Uterus (tissue), 2 donors: ENCODE data around the gene EXOC3L2.

Experiments
- CTCF ChIP-seq, 4 experiments: fragments of 200-600 bp in 2 of 4; fragments of 450-650 bp in 2 of 4; sonication (generic) in 2 of 4; IDR thresholded peaks; one replicate each; pipeline ENCODE4 v1.5.1; 2016 to 2019; ENCODE audit warnings: antibody characterized with exemption in 4 of 4, mild to moderate bottlenecking in 2 of 4, moderate library complexity in 1 of 4
- POLR2A ChIP-seq, 2 donors: fragments of 450-650 bp; IDR thresholded peaks; one replicate each; pipeline ENCODE4 v1.6.1; 2016; ENCODE audit warnings: antibody characterized with exemption in 2 of 2, mild to moderate bottlenecking in 1 of 2, moderate library complexity in 1 of 2

DNA sequence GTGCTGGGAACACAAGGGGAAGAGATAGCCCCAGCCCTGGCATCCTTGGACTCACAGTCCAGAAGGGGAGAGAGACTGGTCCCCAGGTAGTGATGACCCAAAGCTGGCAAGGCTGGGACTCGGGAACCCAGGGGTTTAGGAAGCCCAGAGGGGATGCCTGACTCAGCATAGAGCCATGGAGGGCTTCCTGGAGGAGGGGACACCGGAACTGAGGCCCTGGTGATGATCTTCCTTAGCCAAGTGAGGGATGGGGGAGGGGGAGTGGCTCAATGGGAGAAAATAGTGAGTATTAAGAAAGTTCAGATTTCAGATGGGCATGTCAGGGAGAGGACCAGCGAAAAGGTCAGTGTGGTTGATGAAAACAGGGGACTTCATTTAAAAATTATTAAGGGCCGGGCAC is 26.8 kb downstream of the EXOC3L2 start:
- TF ChIP-seq CTCF (IDR thresholded peaks at IDR 0.05) = no peak
- no peak for TF ChIP-seq POLR2A (IDR thresholded peaks at IDR 0.05)
